Measurements from ENCODE around the gene CHAF1A. TPM values are rescaled to one million over a fixed set of nuclear protein-coding genes. Genes with fewer than 3 reads are reported as not detected.

The CHAF1A gene
- total and polyA plus RNA-seq, 4 donors: 1.0 to 20.8 (median 2.5) TPM

DNA sequence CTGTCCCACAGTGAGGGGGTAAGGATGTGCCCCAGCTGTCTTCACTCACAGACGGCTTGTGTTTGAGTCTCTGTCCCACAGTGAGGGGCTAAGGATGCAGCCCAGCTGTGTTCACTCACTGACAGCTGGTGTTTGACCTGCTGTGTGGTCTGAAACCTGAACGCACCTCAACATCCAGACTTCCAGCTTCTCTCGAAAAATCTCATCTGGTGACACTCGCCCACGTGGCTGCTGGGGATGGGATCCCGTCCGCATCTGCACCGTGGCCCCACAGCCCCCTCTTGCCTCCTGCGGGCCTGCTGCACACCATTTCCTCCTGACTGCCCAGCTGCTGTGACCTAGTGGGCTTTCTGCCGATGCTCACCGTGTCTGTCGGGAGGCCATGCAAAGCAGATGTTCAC lies 27.3 kb downstream of the CHAF1A start:
- Histone ChIP-seq H3K36me3 (ENCODE audit: control insufficient read depth in 4 of 4, insufficient read depth in 3 of 4, low read depth in 1 of 4, low read length in 3 of 4) (peaks cover 0 to 9% (median 0%) of the 10 kb centered on the region in 4 donors), H3K4me3 (ENCODE audit: low read depth in 1 of 3, low read length in 3 of 3) (no peak overlapping the region), H3K9me3 (ENCODE audit: control insufficient read depth in 4 of 4, low read length in 3 of 4) (no peaks in the 10 kb centered on the region), H3K27ac (ENCODE audit: low read depth in 1 of 2, low read length in 2 of 2) (no peak overlapping the region), H3K4me1 (ENCODE audit: control insufficient read depth in 4 of 4, insufficient read depth in 4 of 4, low read length in 3 of 4) (no peaks in the 10 kb centered on the region), H3K27me3 (ENCODE audit: control insufficient read depth in 4 of 4, insufficient read depth in 4 of 4, low read length in 3 of 4) (no peaks in the 10 kb centered on the region), H3K9ac (ENCODE audit: low read depth in 1 of 2, low read length in 2 of 2) (no peak overlapping the region)
- 94% methylated on average over 12 of the region's 12 CpGs for WGBS
- no peak for DNase-seq (ENCODE audit: low spot score)
- no peak for TF ChIP-seq ZBTB33 (IDR thresholded peaks at IDR 0.05)
- no peak for TF ChIP-seq TAF1 (conservative IDR thresholded peaks at IDR 0.05)
- TF ChIP-seq RXRA (IDR thresholded peaks at IDR 0.05): no peak
- no peak for TF ChIP-seq SP1 (IDR thresholded peaks at IDR 0.05)
- no peak for TF ChIP-seq GABPA (IDR thresholded peaks at IDR 0.05 in 1 of 2, conservative IDR thresholded peaks at IDR 0.05 in 1 of 2)
- no peak for TF ChIP-seq EGR1 (IDR thresholded peaks at IDR 0.05; ENCODE audit: low read depth in 2 of 2)
- no peak for TF ChIP-seq MAX (IDR thresholded peaks at IDR 0.05)
- no peak for TF ChIP-seq ATF3 (IDR thresholded peaks at IDR 0.05)
- no peak for TF ChIP-seq JUND (IDR thresholded peaks at IDR 0.05)

DNA sequence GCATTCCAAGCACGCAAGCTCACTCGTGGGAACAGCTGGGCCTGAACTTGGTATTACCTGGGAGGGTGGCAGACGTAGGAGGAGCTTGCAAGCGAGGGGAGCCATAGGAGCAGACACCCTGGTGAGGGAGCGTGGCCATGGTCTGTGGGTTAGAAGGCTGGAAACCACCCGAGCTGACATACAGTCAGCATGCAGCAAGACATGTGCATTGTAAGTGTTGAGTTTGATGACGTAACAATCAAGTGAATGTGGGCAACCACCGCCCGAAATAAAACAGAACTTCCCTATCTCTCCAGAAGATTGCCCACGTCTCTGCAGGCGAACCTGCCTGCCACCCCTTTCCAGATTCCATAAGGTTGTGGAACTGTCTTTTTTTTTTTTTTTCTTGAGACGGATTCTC lies 28.3 kb downstream of the CHAF1A start:
- no peak for TF ChIP-seq CTCF (IDR thresholded peaks at IDR 0.05; ENCODE audit: low read depth, low read length, missing input control)
- TF ChIP-seq SP1 (IDR thresholded peaks at IDR 0.05): no peak
- no peak for TF ChIP-seq GABPA (IDR thresholded peaks at IDR 0.05 in 1 of 2, conservative IDR thresholded peaks at IDR 0.05 in 1 of 2)
- TF ChIP-seq RXRA (IDR thresholded peaks at IDR 0.05): no peak
- TF ChIP-seq YY1 (IDR thresholded peaks at IDR 0.05): no peak
- no peak for TF ChIP-seq RAD21 (IDR thresholded peaks at IDR 0.05)
- no peak for TF ChIP-seq MAX (IDR thresholded peaks at IDR 0.05)
- no peak for TF ChIP-seq HNF4A (conservative IDR thresholded peaks at IDR 0.05)
- no peak for TF ChIP-seq FOXA1 (IDR thresholded peaks at IDR 0.05)
- H3K4me1 ChIP-seq (ENCODE audit: control insufficient read depth in 4 of 4, insufficient read depth in 4 of 4, low read length in 3 of 4): no peaks in the 10 kb centered on the region
- no peak overlapping the region for H3K9ac ChIP-seq (ENCODE audit: low read depth in 1 of 2, low read length in 2 of 2)
- no peak for DNase-seq (ENCODE audit: low spot score)
- H3K4me3 ChIP-seq (ENCODE audit: low read depth in 1 of 3, low read length in 3 of 3): no peak overlapping the region
- WGBS: 92% methylated on average over 12 of the region's 12 CpGs
- H3K9me3 ChIP-seq (ENCODE audit: control insufficient read depth in 4 of 4, low read length in 3 of 4): no peaks in the 10 kb centered on the region
- peaks cover 0 to 9% (median 0%) of the 10 kb centered on the region in 4 donors for H3K36me3 ChIP-seq (ENCODE audit: control insufficient read depth in 4 of 4, insufficient read depth in 3 of 4, low read depth in 1 of 4, low read length in 3 of 4)
- H3K27me3 ChIP-seq (ENCODE audit: control insufficient read depth in 4 of 4, insufficient read depth in 4 of 4, low read length in 3 of 4): no peaks in the 10 kb centered on the region
- no peak overlapping the region for H3K27ac ChIP-seq (ENCODE audit: low read depth in 1 of 2, low read length in 2 of 2)

DNA sequence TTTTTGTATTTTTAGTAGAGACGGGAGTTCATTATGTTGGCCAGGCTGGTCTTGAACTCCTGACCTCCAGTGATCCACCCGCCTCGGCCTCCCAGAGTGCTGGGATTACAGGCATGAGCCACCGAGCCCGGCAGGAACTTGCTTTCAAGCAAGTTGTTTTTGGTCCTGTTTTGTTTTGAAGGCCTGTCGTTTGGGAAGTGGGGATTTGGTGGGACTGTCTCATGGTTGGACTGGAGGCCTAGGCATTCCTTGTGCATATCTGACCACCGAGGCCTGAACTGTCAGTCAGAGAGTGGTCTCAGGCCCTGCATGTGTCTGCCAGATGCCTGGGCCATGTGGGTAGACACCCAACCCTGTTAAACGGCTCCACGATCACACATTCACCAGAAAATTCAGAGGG lies 28.9 kb downstream of the CHAF1A start:
- Histone ChIP-seq H3K36me3 (ENCODE audit: control insufficient read depth in 4 of 4, insufficient read depth in 3 of 4, low read depth in 1 of 4, low read length in 3 of 4) (peaks cover 0 to 9% (median 0%) of the 10 kb centered on the region in 4 donors), H3K9me3 (ENCODE audit: control insufficient read depth in 4 of 4, low read length in 3 of 4) (no peaks in the 10 kb centered on the region), H3K4me3 (ENCODE audit: low read depth in 1 of 3, low read length in 3 of 3) (no peak overlapping the region), H3K27me3 (ENCODE audit: control insufficient read depth in 4 of 4, insufficient read depth in 4 of 4, low read length in 3 of 4) (no peaks in the 10 kb centered on the region), H3K9ac (ENCODE audit: low read depth in 1 of 2, low read length in 2 of 2) (no peak overlapping the region), H3K27ac (ENCODE audit: low read depth in 1 of 2, low read length in 2 of 2) (no peak overlapping the region), H3K4me1 (ENCODE audit: control insufficient read depth in 4 of 4, insufficient read depth in 4 of 4, low read length in 3 of 4) (no peaks in the 10 kb centered on the region)
- DNase-seq (ENCODE audit: low spot score): no peak
- WGBS: 87% methylated on average over 9 of the region's 9 CpGs
- TF ChIP-seq ZBTB33 (IDR thresholded peaks at IDR 0.05): no peak
- TF ChIP-seq HNF4G (IDR thresholded peaks at IDR 0.05): no peak
- no peak for TF ChIP-seq RXRA (IDR thresholded peaks at IDR 0.05)
